Measurements from ENCODE around the gene CYFIP2.

CYFIP2 gene

GRCh38 chr5:157351802-157352092 is 85.8 kb downstream of the CYFIP2 start:
- Mint-ChIP-seq H3K4me1 (no peaks in the 10 kb centered on the region), H3K4me3 (no peak overlapping the region), H3K36me3 (ENCODE audit: low read depth) (peaks cover 14% of the 10 kb centered on the region), H3K9me3 (peaks cover 4% of the 10 kb centered on the region), H3K27ac (peak overlapping the region; percentile 40 to 93 (median 91)), H3K27me3 (ENCODE audit: low read depth) (no peaks in the 10 kb centered on the region)
- no peak for TF ChIP-seq CTCF (IDR thresholded peaks at IDR 0.05; ENCODE audit: unreplicated experiment in 3 of 3)

- H3K9me3 Mint-ChIP-seq, result peaks cover 4% of the 10 kb centered on the region
- no peaks in the 10 kb centered on the region for H3K4me1 Mint-ChIP-seq
- no peak overlapping the region for H3K4me3 Mint-ChIP-seq
- no peak overlapping the region for H3K27ac Mint-ChIP-seq
- peaks cover 14% of the 10 kb centered on the region for H3K36me3 Mint-ChIP-seq (ENCODE audit: low read depth)
- no peak for TF ChIP-seq CTCF (IDR thresholded peaks at IDR 0.05; ENCODE audit: unreplicated experiment in 3 of 3)
- H3K27me3 Mint-ChIP-seq (ENCODE audit: low read depth), result no peaks in the 10 kb centered on the region
Measured at GRCh38 chr5:157352756-157353340, 86.9 kb downstream of the CYFIP2 start.

GRCh38 chr5:157354800-157355199 is 88.9 kb downstream of the CYFIP2 start:
- peaks cover 19% of the 10 kb centered on the region for H3K36me3 Mint-ChIP-seq (ENCODE audit: low read depth)
- H3K27me3 Mint-ChIP-seq (ENCODE audit: low read depth), result no peaks in the 10 kb centered on the region
- peaks cover 4% of the 10 kb centered on the region for H3K9me3 Mint-ChIP-seq
- no peaks in the 10 kb centered on the region for H3K4me1 Mint-ChIP-seq
- no peak overlapping the region for H3K4me3 Mint-ChIP-seq
- no peak overlapping the region for H3K27ac Mint-ChIP-seq
- TF ChIP-seq CTCF (IDR thresholded peaks at IDR 0.05; ENCODE audit: unreplicated experiment in 3 of 3), result peak; percentile 22 to 38 (median 23)

GRCh38 chr5:157356576-157356975 is 90.7 kb downstream of the CYFIP2 start:
- Mint-ChIP-seq H3K27ac (no peak overlapping the region), H3K36me3 (ENCODE audit: low read depth) (peaks cover 15% of the 10 kb centered on the region), H3K27me3 (ENCODE audit: low read depth) (no peaks in the 10 kb centered on the region), H3K9me3 (no peaks in the 10 kb centered on the region), H3K4me1 (no peaks in the 10 kb centered on the region), H3K4me3 (no peak overlapping the region)
- TF ChIP-seq CTCF (IDR thresholded peaks at IDR 0.05; ENCODE audit: unreplicated experiment in 3 of 3), result no peak

GRCh38 chr5:157357823-157358222 is 91.9 kb downstream of the CYFIP2 start:
- Mint-ChIP-seq H3K27me3 (ENCODE audit: low read depth) (no peaks in the 10 kb centered on the region), H3K4me1 (peaks cover 9% of the 10 kb centered on the region), H3K9me3 (no peaks in the 10 kb centered on the region), H3K27ac (no peak overlapping the region), H3K4me3 (no peak overlapping the region), H3K36me3 (ENCODE audit: low read depth) (peaks cover 14% of the 10 kb centered on the region)
- TF ChIP-seq CTCF (IDR thresholded peaks at IDR 0.05; ENCODE audit: unreplicated experiment in 3 of 3), result no peak

- TF ChIP-seq CTCF (IDR thresholded peaks at IDR 0.05; ENCODE audit: unreplicated experiment in 3 of 3), result no peak
- H3K27ac Mint-ChIP-seq, result no peak overlapping the region
- no peak overlapping the region for H3K4me3 Mint-ChIP-seq
- H3K36me3 Mint-ChIP-seq (ENCODE audit: low read depth), result peaks cover 14% of the 10 kb centered on the region
- peaks cover 9% of the 10 kb centered on the region for H3K4me1 Mint-ChIP-seq
- H3K27me3 Mint-ChIP-seq (ENCODE audit: low read depth), result no peaks in the 10 kb centered on the region
- H3K9me3 Mint-ChIP-seq, result no peaks in the 10 kb centered on the region
Measured at GRCh38 chr5:157358871-157359270, 92.9 kb downstream of the CYFIP2 start.
